GF-D8 (cell line): ENCODE measurements around the gene SPINK14.

Experiments
- DNase-seq: peaks from one replicate; lab custom pipeline; 2025; lab: John Stamatoyannopoulos, UW

Gene SPINK14

DNA sequence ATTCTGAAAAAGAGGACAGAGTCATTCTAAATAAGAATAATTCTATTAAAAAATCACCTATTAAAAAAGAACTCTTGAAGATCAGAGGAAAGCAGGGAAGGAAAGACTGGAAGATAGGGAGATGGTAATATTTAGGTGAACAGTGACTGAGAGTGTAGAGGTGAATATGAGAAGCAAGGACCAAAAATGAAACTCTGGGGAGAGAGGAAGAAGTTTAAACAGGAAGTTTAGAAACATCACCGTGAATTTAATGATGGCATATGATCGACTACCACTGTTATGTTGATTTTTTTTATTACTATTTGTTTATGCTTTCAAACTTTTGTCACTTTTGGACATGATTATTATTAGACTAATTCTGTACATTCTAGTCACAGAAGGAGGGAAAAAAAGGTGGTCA, 32.8 kb downstream of the SPINK14 start:
- no peak for DNase-seq

- no peak for DNase-seq
Measured at GRCh38 chr5:148202531-148203203, 34.3 kb downstream of the SPINK14 start, which contains the start of gene SPINK6. Gene SPINK6 (plus strand): TSS chr5:148203042. CDS start chr5:148203097, 55 bp downstream.

GRCh38 chr5:148205044-148205806, 36.9 kb downstream of the SPINK14 start:
- no peak for DNase-seq

GRCh38 chr5:148205865-148206264, 37.5 kb downstream of the SPINK14 start:
- no peak for DNase-seq

DNA sequence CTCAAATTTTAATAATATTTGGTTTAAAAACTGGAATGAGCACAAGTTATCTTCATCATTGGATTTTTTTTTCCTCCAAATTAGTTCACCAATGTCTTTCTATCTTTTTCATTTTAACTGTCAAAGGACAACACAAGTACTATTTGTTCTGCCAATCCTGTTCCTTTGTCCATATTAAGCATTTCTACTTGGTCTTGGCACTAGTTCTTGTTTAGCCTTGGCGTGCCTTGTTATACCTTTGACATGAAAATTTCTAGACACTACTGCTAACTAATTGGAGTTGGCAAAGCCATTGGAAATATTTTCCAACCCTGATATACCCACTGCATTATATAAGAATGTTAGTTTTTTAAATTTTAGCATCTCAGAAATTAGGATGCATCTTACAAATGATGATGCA, 38.3 kb downstream of the SPINK14 start:
- DNase-seq: no peak

- no peak for DNase-seq
Measured at GRCh38 chr5:148208226-148208625, 39.9 kb downstream of the SPINK14 start.

DNA sequence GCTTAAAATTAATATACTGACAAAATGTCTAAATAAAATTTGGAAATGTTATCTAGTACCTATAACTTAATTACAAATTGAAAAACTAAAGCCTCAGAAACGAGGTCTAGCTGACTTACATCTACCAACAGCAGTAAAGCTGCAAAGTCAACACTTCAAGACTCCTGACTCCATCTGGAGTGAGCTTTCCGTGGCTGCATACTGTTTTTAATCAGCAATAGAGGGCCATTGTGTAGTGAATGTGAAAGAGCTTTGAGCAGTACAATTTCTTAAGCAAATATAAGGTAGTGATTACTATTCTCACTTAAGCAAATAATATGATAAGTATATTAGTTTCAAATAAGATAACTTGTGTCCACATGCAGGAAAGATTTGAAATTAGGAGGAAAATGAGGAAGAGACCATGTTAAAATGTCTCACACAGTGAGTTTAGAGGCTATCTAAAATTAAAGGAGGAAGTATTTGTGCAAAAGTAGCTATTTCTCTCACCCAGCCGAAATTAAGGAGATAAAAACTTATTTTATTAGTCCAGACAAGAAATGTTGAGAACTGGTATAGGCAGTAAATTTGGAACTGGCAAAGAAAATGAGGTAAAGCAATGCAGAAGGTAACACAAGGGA, 40.9 kb downstream of the SPINK14 start:
- no peak for DNase-seq

DNA sequence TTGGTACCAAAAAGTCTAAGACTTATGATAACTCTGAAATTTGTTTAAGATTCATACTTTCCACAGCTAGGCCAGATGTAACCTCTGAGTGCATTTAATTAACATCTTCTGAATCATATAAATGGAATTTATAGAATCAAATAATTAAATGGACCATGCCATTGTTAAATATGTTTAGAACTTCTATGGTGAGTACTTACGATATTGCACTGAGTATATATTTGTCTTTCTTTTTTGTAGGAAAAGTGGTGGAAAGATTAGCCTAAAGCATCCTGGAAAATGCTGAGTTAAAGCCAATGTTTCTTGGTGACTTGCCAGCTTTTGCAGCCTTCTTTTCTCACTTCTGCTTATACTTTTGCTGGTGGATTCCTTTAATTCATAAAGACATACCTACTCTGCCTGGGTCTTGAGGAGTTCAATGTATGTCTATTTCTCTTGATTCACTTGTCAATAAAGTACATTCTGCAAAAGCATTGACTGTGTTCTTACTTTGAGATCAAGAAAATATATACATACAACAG, 46.4 kb downstream of the SPINK14 start:
- no peak for DNase-seq

DNA sequence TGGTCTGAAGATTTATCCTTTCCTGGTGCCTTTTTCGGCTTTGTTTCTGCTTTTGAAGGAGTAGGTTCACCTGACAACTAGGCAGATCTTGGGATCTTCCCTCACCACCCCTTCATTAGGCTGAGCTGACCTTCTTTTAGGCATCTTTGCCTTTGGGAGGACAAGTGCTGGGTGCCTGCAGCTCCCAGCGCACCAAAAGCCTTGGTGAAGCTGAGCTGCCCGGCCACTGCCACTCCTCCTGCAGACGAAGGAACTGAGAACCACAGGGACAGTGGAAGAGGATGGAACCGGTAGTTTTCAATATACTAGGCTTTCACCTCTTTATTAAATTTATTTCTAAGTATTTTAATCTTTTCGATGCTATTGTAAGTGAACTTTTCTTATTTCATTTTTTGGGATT, 53.2 kb downstream of the SPINK14 start:
- DNase-seq: no peak

DNA sequence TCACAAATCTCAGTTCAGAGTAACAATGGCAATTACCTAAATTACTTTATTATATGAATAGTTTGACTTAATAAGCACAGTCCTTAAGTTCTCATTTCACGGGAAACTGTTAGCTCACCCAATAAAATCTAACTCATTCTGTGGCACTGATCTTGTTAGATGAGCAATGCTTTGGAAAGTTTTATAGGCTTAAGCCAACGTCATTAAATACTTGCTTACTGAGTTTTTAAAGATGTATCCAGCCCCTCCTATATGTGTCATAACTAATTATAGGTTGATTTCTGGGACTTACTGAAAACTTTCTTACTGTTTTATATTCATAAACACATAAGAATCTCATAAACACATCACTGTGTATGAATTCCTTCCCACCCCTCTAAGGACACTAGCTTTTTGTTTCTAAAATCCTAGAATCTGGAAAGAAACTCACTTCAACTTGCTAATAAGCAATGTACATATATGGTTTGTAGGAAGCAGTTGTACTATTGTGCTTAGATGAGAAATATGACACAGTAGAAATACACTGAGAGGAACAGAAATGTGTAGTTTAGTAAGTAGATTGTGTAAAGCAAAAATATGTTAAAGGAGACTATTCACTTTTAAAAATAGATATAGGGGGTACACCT, 55.9 kb downstream of the SPINK14 start:
- DNase-seq: no peak
